Gastrocnemius medialis (tissue), 4 donors: ENCODE results near the gene TOR1AIP2.

Experiments used
- POLR2A ChIP-seq, 2 donors: fragments of 450-650 bp; IDR thresholded peaks; one replicate each; pipeline ENCODE4 v1.6.1; 2017; ENCODE audit warnings: antibody characterized with exemption in 2 of 2, mild to moderate bottlenecking in 2 of 2, moderate library complexity in 2 of 2
- TF ChIP-seq, protein P1 (sequence below), 5 experiments: fragments of 450-650 bp in 3 of 5; fragments of 200-600 bp in 2 of 5; sonication (generic) in 2 of 5; IDR thresholded peaks in 4 of 5; conservative IDR thresholded peaks in 1 of 5; 1 replicate in 4 of 5; 2 replicates in 1 of 5; pipeline ENCODE4 v1.5.1; 2016 to 2019; ENCODE audit warnings: antibody characterized with exemption in 5 of 5, mild to moderate bottlenecking in 3 of 5, moderate library complexity in 3 of 5

DNA sequence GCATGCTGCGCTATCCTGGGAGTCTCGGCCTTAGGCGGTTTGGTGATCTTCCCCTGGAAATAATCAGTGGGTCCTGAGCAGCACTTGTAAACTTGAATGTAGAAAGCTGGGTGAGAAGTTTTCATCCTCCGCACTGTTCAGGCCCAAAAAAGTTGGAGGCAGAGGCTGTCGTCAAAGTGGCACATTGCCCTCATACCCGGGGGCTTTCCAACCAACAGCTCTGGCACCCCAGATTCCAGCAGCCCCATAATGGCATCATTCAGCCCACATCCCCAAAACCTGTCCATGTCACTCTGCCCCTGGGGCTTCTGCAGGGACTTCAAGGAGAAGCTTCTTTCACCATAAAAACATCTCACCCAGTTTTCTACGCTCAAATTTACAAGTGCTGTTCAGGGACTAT is 59.3 kb downstream of the TOR1AIP2 start:
- TF ChIP-seq, protein P1, sequence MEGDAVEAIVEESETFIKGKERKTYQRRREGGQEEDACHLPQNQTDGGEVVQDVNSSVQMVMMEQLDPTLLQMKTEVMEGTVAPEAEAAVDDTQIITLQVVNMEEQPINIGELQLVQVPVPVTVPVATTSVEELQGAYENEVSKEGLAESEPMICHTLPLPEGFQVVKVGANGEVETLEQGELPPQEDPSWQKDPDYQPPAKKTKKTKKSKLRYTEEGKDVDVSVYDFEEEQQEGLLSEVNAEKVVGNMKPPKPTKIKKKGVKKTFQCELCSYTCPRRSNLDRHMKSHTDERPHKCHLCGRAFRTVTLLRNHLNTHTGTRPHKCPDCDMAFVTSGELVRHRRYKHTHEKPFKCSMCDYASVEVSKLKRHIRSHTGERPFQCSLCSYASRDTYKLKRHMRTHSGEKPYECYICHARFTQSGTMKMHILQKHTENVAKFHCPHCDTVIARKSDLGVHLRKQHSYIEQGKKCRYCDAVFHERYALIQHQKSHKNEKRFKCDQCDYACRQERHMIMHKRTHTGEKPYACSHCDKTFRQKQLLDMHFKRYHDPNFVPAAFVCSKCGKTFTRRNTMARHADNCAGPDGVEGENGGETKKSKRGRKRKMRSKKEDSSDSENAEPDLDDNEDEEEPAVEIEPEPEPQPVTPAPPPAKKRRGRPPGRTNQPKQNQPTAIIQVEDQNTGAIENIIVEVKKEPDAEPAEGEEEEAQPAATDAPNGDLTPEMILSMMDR (IDR thresholded peaks at IDR 0.05 in 4 of 5, conservative IDR thresholded peaks at IDR 0.05 in 1 of 5): no peak
- TF ChIP-seq POLR2A (IDR thresholded peaks at IDR 0.05): no peak
